ENCODE data around the gene B4GALT1.
"Not testable (repeated sequence)": the region's sequence is repeated elsewhere in the genome, so short reads cannot be mapped to it uniquely, and the experiment has no call there.

Gene B4GALT1

GRCh38 chr9:33103501-33104281 is 63.4 kb downstream of the B4GALT1 start:
- DNase-seq (ENCODE audit: low read depth in 2 of 2), result no peak

GRCh38 chr9:33102551-33103210 is 64.5 kb downstream of the B4GALT1 start:
- DNase-seq (ENCODE audit: low read depth in 2 of 2), result no peak

GRCh38 chr9:33101104-33101951 is 65.8 kb downstream of the B4GALT1 start:
- DNase-seq (ENCODE audit: low read depth in 2 of 2), result no peak

- DNase-seq (ENCODE audit: low read depth in 2 of 2), result no peak
Observed at GRCh38 chr9:33099754-33100153, 67.4 kb downstream of the B4GALT1 start.

DNA sequence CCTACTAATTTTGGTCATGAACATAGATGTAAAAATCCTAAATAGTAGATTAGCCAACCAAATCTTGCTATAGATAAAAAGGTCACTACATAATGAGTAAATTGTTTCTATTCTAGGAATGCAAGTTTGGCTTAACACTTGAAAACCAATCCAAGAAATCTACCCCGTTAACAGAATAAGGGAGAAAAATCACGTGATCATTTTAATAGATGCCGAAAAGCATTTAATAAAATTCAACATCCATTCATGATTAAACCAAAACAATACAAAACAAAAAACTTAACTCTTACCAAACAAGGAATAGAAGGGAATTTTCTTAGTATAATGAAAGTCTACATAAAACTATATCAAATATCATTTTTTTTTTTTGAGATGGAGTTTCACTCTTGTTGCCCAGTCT is 69.9 kb downstream of the B4GALT1 start:
- DNase-seq (ENCODE audit: low read depth in 2 of 2), result no peak

GRCh38 chr9:33092634-33093033 is 74.5 kb downstream of the B4GALT1 start:
- no peak for DNase-seq (ENCODE audit: low read depth in 2 of 2)

- not testable (repeated sequence) for DNase-seq (ENCODE audit: low read depth in 2 of 2)
Observed at GRCh38 chr9:33085672-33086071, 81.5 kb downstream of the B4GALT1 start.

- DNase-seq (ENCODE audit: low read depth in 2 of 2), result no peak
Observed at GRCh38 chr9:33082538-33083326, 84.4 kb downstream of the B4GALT1 start.

GRCh38 chr9:33082128-33082527 is 85.0 kb downstream of the B4GALT1 start:
- no peak for DNase-seq (ENCODE audit: low read depth in 2 of 2)

DNA sequence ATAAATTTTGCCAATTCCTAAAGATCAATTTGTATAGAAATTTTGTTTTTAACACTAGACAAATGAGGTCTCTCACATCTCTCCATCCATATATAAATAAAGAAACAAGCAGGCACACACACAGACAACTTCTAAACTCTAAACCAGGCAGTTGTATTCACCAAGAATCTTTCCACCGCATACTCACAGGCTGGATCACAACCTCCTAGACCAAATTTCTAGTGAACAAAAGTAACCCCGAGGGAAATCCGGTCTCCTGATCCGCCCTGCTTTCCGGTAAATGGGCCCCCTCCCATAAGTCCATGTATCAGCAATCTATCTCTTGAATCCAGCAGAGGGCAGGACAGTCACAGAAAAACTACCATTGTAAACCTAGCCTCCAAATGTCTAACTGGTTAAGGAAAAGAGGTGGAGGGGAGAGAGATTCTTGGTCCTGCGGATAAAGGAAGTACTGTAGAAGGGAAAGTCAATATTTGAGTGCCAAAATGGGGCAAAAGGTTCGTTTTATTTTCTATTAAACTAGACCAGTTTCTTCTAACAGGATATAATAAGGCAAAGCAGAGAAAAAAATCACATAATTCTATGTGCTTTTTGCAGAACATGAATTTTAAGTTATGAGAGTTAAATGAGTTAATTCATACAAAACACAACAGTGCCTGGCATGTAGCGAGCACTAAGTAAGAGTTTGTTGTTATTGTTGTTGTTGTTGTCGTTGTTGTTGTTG is 85.8 kb downstream of the B4GALT1 start:
- peak in 1 of 2 donors; percentile 32 for DNase-seq (ENCODE audit: low read depth in 2 of 2)

- no peak for DNase-seq (ENCODE audit: low read depth in 2 of 2)
Observed at GRCh38 chr9:33080534-33080933, 86.6 kb downstream of the B4GALT1 start.

GRCh38 chr9:33076046-33077004 is 90.8 kb downstream of the B4GALT1 start, which contains the start of gene SMU1:
SMU1 (minus strand) TSS chr9:33076674; CDS start chr9:33076608, 66 bp downstream.
- DNase-seq (ENCODE audit: low read depth in 2 of 2), result peak; percentile 86 to 91

DNA sequence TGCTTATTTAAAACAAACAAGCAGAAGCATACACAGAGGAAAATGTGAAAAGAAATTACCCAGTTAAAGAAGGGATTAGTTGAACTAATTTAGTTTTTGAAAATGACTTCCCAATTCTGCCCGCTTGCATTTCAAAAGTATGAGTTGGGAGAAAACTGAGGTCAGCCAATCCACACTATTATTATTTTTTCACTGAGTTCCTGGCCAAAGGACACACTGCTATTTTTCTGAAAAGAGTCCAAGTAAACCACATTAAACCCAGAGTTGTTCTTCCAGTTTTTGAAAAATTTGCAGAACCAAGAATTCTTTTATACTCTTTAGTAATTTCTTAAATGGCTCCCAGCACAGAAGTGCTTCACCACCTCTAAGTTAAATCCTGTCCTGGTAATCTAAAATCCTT is 98.1 kb downstream of the B4GALT1 start:
- DNase-seq (ENCODE audit: low read depth in 2 of 2), result no peak

GRCh38 chr9:33065157-33066076 is 101.7 kb downstream of the B4GALT1 start:
- DNase-seq (ENCODE audit: low read depth in 2 of 2), result no peak
